ENCODE results near the gene ADAM22.

DNA sequence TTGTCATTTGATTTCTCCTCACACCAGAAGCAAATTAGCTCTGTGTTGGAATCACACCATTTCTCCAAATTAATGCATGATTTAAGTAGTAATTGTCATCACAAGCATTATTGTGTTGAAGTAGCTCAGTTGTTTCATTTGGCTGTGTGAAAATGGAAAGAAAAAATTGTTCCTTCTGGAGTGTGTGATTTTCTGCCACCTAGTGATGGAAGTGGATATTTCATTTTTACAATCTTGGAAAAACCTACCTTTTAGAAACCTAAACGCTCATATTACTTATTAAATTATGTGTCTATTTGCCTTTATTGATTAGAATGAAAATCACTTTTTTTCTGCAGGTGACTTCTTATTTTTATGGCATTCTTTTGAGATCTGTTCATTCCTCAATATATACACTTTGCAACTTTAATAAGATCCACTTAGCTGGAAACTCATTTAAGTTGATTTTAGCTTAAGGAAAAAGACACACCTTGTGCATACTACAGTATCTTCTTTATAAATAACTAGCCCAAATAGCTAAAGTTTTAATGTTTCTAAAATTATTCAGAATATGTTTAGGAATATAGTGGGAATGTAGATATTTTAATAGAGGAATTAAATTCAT lies 235.8 kb downstream of the ADAM22 start:
- peak; percentile 78 for TF ChIP-seq CTCF (IDR thresholded peaks at IDR 0.05; ENCODE audit: low read depth, low read length, poor library complexity, severe bottlenecking)
- no peak for TF ChIP-seq EZH2phosphoT487 (IDR thresholded peaks at IDR 0.05; ENCODE audit: borderline replicate concordance, low read length)

Measured in DOHH2 (cell line).